Subcutaneous abdominal adipose tissue (tissue), 5 donors: Measurements from ENCODE around the gene RPLP1.

ENCODE experiments used
- H3K27ac ChIP-seq: one replicate; pipeline ENCODE4 v1.7.0; 2013; ENCODE audit warnings: low read depth, mild to moderate bottlenecking, inconsistent platforms, low read length, moderate library complexity
- H3K27me3 ChIP-seq, 5 donors: one replicate each; pipeline ENCODE4 v1.7.0; 2013; ENCODE audit warnings: low read length in 5 of 5, inconsistent platforms in 1 of 5; ENCODE audit not compliant: control insufficient read depth in 5 of 5, insufficient read depth in 4 of 5
- H3K36me3 ChIP-seq, 5 donors: one replicate each; pipeline ENCODE4 v1.7.0; 2013; ENCODE audit warnings: low read length in 5 of 5; ENCODE audit not compliant: control insufficient read depth in 5 of 5, insufficient read depth in 5 of 5
- H3K4me1 ChIP-seq, 5 donors: one replicate each; pipeline ENCODE4 v1.7.0; 2013; ENCODE audit warnings: low read length in 5 of 5, mild to moderate bottlenecking in 3 of 5, moderate library complexity in 1 of 5; ENCODE audit not compliant: control insufficient read depth in 5 of 5, insufficient read depth in 5 of 5
- H3K4me3 ChIP-seq, 5 donors: one replicate each; pipeline ENCODE4 v1.7.0; 2013; ENCODE audit warnings: low read length in 5 of 5, low read depth in 1 of 5
- H3K9ac ChIP-seq, 5 donors: one replicate each; pipeline ENCODE4 v1.7.0; 2013; ENCODE audit warnings: low read length in 5 of 5, mild to moderate bottlenecking in 4 of 5, moderate library complexity in 3 of 5
- H3K9me3 ChIP-seq, 5 donors: one replicate each; pipeline ENCODE4 v1.7.0; 2013; ENCODE audit warnings: low read length in 5 of 5; ENCODE audit not compliant: control insufficient read depth in 5 of 5
- donor health status: healthy.
- donor health status: healthy.
- donor health status: healthy.
- donor health status: healthy.
- donor health status: healthy.

Gene RPLP1

DNA sequence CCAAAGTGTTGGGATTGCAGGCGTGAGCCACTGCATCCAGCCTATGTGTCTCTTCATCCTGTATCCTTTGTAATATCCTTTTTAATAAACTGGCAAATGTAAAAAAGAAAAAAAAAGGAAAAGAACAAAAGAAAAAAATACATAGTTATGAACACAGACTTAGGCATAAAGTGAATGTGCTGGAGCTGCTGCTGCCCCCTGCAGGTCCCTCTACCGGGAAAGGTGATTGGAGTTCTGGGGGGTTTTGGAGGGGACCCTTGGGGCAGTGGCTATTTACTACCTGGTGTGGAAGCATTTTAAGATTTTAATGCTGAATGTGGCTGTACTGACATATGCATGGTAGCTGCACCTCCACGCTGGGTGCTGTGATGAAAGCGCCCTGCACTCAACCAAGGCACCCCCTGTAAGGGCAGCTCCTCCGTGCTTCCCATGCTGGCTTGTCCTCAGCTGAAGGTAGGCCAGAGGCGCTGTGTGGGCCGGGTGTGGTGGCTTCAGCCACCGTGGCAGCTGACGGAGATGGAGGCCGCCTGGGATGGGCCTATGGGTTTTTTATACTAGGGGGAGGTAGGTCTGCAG lies 49.9 kb downstream of the RPLP1 start:
- H3K27me3 ChIP-seq: no peaks in the 10 kb centered on the region
- no peak overlapping the region for H3K27ac ChIP-seq
- no peaks in the 10 kb centered on the region for H3K36me3 ChIP-seq
- no peaks in the 10 kb centered on the region for H3K9me3 ChIP-seq
- no peak overlapping the region for H3K4me3 ChIP-seq
- peaks cover 0 to 6% (median 0%) of the 10 kb centered on the region in 5 donors for H3K4me1 ChIP-seq
- no peak overlapping the region for H3K9ac ChIP-seq

DNA sequence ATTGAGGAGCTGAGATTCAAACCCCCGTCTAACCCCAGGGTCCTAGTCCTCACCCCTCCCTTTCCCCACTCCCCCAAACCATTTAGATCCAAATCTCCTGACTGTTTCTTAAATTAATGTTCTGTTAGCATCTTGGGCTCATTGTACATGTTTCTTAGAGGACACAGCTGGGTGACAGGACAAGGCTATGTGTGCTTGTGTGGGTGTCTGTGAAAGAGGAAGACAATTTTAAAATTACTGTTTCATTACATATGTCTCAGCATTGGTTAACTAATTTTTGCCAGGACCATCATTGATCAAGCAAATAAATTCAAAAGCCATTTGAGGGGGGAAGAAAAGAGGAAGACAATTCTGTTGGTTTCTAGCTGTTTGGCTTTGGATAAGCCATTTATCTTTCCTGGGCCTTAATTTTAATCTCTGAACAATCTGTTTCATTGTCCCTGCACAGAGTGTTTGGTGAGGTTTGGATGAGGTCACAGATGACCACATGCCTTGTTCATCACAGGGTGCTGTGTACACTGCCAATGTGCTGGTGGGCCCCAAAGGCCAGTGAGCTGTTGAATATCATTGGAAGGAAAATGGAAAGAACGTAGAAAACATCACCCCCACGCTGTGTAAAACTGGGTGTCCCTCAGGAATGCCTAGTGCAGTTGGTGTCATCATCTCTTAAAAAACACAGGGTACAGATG lies 51.9 kb downstream of the RPLP1 start:
- H3K27ac ChIP-seq: no peak overlapping the region
- no peak overlapping the region for H3K9ac ChIP-seq
- H3K4me1 ChIP-seq: peaks cover 0 to 9% (median 0%) of the 10 kb centered on the region in 5 donors

More for the DNA sequence above, 51.9 kb downstream of the RPLP1 start:
- H3K27me3 ChIP-seq: no peaks in the 10 kb centered on the region
- no peak overlapping the region for H3K4me3 ChIP-seq
- H3K9me3 ChIP-seq: no peaks in the 10 kb centered on the region
- H3K36me3 ChIP-seq: no peaks in the 10 kb centered on the region
